ENCODE data around the gene RAD51B.
"Not testable (repeated sequence)": the region's sequence is repeated elsewhere in the genome, so short reads cannot be mapped to it uniquely, and the experiment has no call there.

RAD51B gene

GRCh38 chr14:67984274-67984673, 164.7 kb downstream of the RAD51B start:
- DNase-seq (ENCODE audit: low read depth in 2 of 2): no peak

- DNase-seq (ENCODE audit: low read depth in 2 of 2): no peak
These were observed 166.7 kb downstream of the RAD51B start for GRCh38 chr14:67986131-67986841.

- DNase-seq (ENCODE audit: low read depth in 2 of 2): no peak
These were observed 168.0 kb downstream of the RAD51B start for GRCh38 chr14:67987606-67988005.

GRCh38 chr14:67988210-67988609, 168.6 kb downstream of the RAD51B start:
- DNase-seq (ENCODE audit: low read depth in 2 of 2): not testable (repeated sequence)

- DNase-seq (ENCODE audit: low read depth in 2 of 2): no peak
These were observed 171.0 kb downstream of the RAD51B start for GRCh38 chr14:67990576-67990975.

GRCh38 chr14:67994531-67994930, 175.0 kb downstream of the RAD51B start:
- no peak for DNase-seq (ENCODE audit: low read depth in 2 of 2)

- no peak for DNase-seq (ENCODE audit: low read depth in 2 of 2)
These were observed 176.7 kb downstream of the RAD51B start for GRCh38 chr14:67996235-67996634.

GRCh38 chr14:67998834-67999233, 179.3 kb downstream of the RAD51B start:
- DNase-seq (ENCODE audit: low read depth in 2 of 2): no peak

- DNase-seq (ENCODE audit: low read depth in 2 of 2): no peak
These were observed 179.7 kb downstream of the RAD51B start for GRCh38 chr14:67999290-67999689.

- DNase-seq (ENCODE audit: low read depth in 2 of 2): no peak
These were observed 180.3 kb downstream of the RAD51B start for GRCh38 chr14:67999705-68000384.

GRCh38 chr14:68000511-68000910, 180.9 kb downstream of the RAD51B start:
- DNase-seq (ENCODE audit: low read depth in 2 of 2): no peak

- DNase-seq (ENCODE audit: low read depth in 2 of 2): no peak
These were observed 188.9 kb downstream of the RAD51B start for GRCh38 chr14:68008491-68008890.

GRCh38 chr14:68011406-68012028, 191.9 kb downstream of the RAD51B start:
- DNase-seq (ENCODE audit: low read depth in 2 of 2): no peak

GRCh38 chr14:68012871-68013270, 193.3 kb downstream of the RAD51B start:
- no peak for DNase-seq (ENCODE audit: low read depth in 2 of 2)

- DNase-seq (ENCODE audit: low read depth in 2 of 2): no peak
These were observed 193.7 kb downstream of the RAD51B start for GRCh38 chr14:68013326-68013725.

- no peak for DNase-seq (ENCODE audit: low read depth in 2 of 2)
These were observed 195.2 kb downstream of the RAD51B start for GRCh38 chr14:68014771-68015170.

GRCh38 chr14:68015356-68016254, 196.0 kb downstream of the RAD51B start:
- no peak for DNase-seq (ENCODE audit: low read depth in 2 of 2)

- no peak for DNase-seq (ENCODE audit: low read depth in 2 of 2)
These were observed 196.8 kb downstream of the RAD51B start for GRCh38 chr14:68016255-68016914.

- no peak for DNase-seq (ENCODE audit: low read depth in 2 of 2)
These were observed 199.0 kb downstream of the RAD51B start for GRCh38 chr14:68018598-68018997.

- no peak for DNase-seq (ENCODE audit: low read depth in 2 of 2)
These were observed 200.9 kb downstream of the RAD51B start for GRCh38 chr14:68020493-68020892.

- no peak for DNase-seq (ENCODE audit: low read depth in 2 of 2)
These were observed 201.6 kb downstream of the RAD51B start for GRCh38 chr14:68020999-68021663.

Data from stimulated activated CD8-positive, alpha-beta memory T cell treated with anti-CD3 and anti-CD28 coated beads, Interleukin-2, amount 100 ng/mL, for 48 hours (primary cell).